Measurements from ENCODE around the gene RPP14.

The RPP14 gene

DNA sequence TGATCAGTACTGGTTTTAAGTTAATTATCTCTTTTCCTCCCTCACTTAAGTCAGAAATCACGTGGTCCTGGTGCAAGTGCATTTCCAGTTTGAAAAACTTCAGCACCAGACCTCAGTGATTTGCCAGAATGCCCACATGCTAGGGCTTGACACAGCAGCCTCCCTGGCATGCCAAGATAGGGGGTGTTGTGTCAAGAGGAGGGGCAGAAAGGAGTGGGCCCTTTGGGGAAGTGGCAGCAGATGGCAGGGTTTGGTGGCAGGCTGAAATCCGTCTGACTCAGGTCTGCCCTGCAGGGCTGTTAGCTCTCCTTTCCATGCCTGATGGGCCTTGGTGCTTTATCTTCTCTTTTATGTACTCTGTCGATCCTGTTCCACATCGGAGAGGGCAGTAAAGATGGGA is 50.0 kb downstream of the RPP14 start:
- DNase-seq (ENCODE audit: low read depth in 2 of 2) = no peak

DNA sequence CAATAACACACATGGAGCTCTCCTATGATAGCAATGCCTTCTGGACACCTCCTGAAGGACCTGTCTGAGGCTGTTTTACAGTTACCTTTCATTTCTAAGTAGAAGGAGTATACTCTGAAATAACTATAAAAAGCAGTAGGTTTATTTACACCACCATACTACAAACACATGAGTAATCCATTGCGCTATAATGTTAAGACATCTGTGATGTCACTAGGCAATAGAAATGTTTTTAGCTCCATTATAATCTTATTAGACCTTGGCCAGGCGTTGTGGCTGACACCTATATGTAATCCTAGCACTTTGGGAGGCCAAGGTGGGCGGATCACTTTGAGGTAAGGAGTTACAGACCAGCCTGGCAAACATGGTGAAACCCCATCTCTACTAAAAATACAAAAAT is 51.4 kb downstream of the RPP14 start:
- DNase-seq (ENCODE audit: low read depth in 2 of 2) = no peak

DNA sequence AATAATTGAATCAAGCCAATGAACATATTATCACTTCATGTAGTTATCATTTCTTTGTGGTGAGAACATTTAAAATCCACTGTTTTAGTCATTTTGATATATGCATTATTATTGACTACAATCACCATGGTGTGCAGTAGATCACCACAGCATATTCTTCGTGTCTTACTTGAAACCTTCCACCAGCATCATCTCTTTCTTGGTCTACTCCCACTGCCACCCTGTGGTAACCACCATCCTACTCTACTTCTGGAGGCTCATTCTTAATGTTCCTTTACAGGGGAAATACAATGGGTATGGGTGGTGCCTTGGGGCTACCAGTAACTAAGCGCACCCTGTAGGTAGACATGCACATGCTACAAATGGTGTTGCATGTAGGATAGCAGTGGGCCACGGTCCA is 52.0 kb downstream of the RPP14 start:
- DNase-seq (ENCODE audit: low read depth in 2 of 2) = no peak

- no peak for DNase-seq (ENCODE audit: low read depth in 2 of 2)
These were observed 52.8 kb downstream of the RPP14 start for GRCh38 chr3:58358808-58359207.

GRCh38 chr3:58359621-58360020 is 53.6 kb downstream of the RPP14 start:
- DNase-seq (ENCODE audit: low read depth in 2 of 2) = no peak

- DNase-seq (ENCODE audit: low read depth in 2 of 2) = no peak
These were observed 55.8 kb downstream of the RPP14 start for GRCh38 chr3:58361866-58362265.

- DNase-seq (ENCODE audit: low read depth in 2 of 2) = no peak
These were observed 60.7 kb downstream of the RPP14 start for GRCh38 chr3:58366699-58367098.

GRCh38 chr3:58369038-58369437 is 63.0 kb downstream of the RPP14 start:
- no peak for DNase-seq (ENCODE audit: low read depth in 2 of 2)
